Activated CD4-positive, alpha-beta T cell treated with anti-CD3 and anti-CD28 coated beads, Interleukin-2, amount 10 ng/mL, durations not matched to agents 24 days and 14 days (primary cell): ENCODE measurements around the gene SPIC. TPM values are rescaled to one million over a fixed set of nuclear protein-coding genes. Genes with fewer than 3 reads are reported as not detected.
"Not testable (repeated sequence)": the region's sequence is repeated elsewhere in the genome, so short reads cannot be mapped to it uniquely, and the experiment has no call there.

Source experiments
- DNase-seq: peaks from one replicate; pipeline ENCODE4 v3.0.0; 2022
- H3K27ac Mint-ChIP-seq: one replicate; pipeline ENCODE4 v1.8.0; 2022; ENCODE audit warnings: mild to moderate bottlenecking, mixed read lengths
- H3K27me3 Mint-ChIP-seq: one replicate; pipeline ENCODE4 v1.8.0; 2022; ENCODE audit warnings: mixed read lengths
- H3K36me3 Mint-ChIP-seq: one replicate; pipeline ENCODE4 v1.8.0; 2022; ENCODE audit warnings: low read depth, mild to moderate bottlenecking, mixed read lengths
- H3K4me1 Mint-ChIP-seq: one replicate; pipeline ENCODE4 v1.8.0; 2021; ENCODE audit warnings: mixed read lengths
- H3K4me3 Mint-ChIP-seq: one replicate; pipeline ENCODE4 v1.8.0; 2022; ENCODE audit warnings: mild to moderate bottlenecking, moderate library complexity, mixed read lengths
- H3K9me3 Mint-ChIP-seq: one replicate; pipeline ENCODE4 v1.8.0; 2021; ENCODE audit warnings: mixed read lengths
- intact Hi-C: fragments of 100-400 bp; cut with micrococcal nuclease; formaldehyde crosslinking; loops from one replicate; pipeline ENCODE4 v1.15.1; 2023
- total RNA-seq: library from RNA; stranded (reverse); gene quantifications from 2 replicates; pipeline ENCODE4 v1.2.3, GENCODE V29; 2022

The SPIC gene
- total RNA-seq: not detected in 2 replicates

GRCh38 chr12:101474711-101475386 is at the start of gene SPIC:
Gene SPIC, plus strand, starts transcription at chr12:101475336. Its CDS starts 1,569 bp downstream, at chr12:101476905.
- Mint-ChIP-seq H3K36me3 (no peaks in the 10 kb centered on the region), H3K4me1 (no peaks in the 10 kb centered on the region), H3K27me3 (peaks cover 2% of the 10 kb centered on the region), H3K27ac (no peak within 1 kb of the TSS), H3K4me3 (no peak within 1 kb of the TSS), H3K9me3 (no peaks in the 10 kb centered on the region)
- no peak for DNase-seq
- intact Hi-C loops: no loop called here

GRCh38 chr12:101430456-101430855 is 44.7 kb upstream of the SPIC start:
- no peaks in the 10 kb centered on the region for H3K9me3 Mint-ChIP-seq
- DNase-seq: no peak
- no peaks in the 10 kb centered on the region for H3K4me1 Mint-ChIP-seq
- H3K27me3 Mint-ChIP-seq: peaks cover 3% of the 10 kb centered on the region
- H3K36me3 Mint-ChIP-seq: no peaks in the 10 kb centered on the region
- H3K27ac Mint-ChIP-seq: no peak overlapping the region
- no peak overlapping the region for H3K4me3 Mint-ChIP-seq
- intact Hi-C loops: no loop called here

- no peaks in the 10 kb centered on the region for H3K36me3 Mint-ChIP-seq
- no peak for DNase-seq
- H3K9me3 Mint-ChIP-seq: no peaks in the 10 kb centered on the region
- no peak overlapping the region for H3K4me3 Mint-ChIP-seq
- no peak overlapping the region for H3K27ac Mint-ChIP-seq
- peaks cover 4% of the 10 kb centered on the region for H3K27me3 Mint-ChIP-seq
- intact Hi-C loops: no loop called here
- H3K4me1 Mint-ChIP-seq: no peaks in the 10 kb centered on the region
These were observed 39.0 kb upstream of the SPIC start for GRCh38 chr12:101436136-101436535.

DNA sequence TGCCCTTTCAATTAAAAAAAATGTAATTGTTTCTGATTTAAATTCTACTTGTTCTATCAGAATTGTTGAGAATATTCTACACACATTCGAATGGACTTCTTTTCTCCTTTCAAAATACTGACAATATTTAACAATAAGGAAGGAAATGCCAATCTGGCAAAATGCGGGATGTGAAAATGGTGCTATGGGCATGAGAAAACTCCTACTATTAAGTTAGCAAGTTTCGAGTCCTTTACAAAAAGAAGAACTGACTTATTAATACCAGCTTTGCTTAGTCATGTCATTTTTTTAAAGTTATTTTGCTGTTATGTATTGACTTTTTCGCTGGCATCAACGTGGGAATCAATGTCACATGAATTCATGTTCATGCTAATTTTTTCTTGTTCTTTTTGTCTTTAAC is 35.9 kb upstream of the SPIC start:
- intact Hi-C loops: no loop called here
- Mint-ChIP-seq H3K4me3 (no peak overlapping the region), H3K36me3 (no peaks in the 10 kb centered on the region), H3K27me3 (peaks cover 4% of the 10 kb centered on the region), H3K4me1 (no peaks in the 10 kb centered on the region), H3K9me3 (no peaks in the 10 kb centered on the region), H3K27ac (no peak overlapping the region)
- DNase-seq: no peak

- DNase-seq: no peak
- H3K4me1 Mint-ChIP-seq: no peaks in the 10 kb centered on the region
- intact Hi-C loops: no loop called here
These were observed 33.5 kb upstream of the SPIC start for GRCh38 chr12:101441461-101442224.

GRCh38 chr12:101455685-101456084 is 19.5 kb upstream of the SPIC start:
- peaks cover 2% of the 10 kb centered on the region for H3K36me3 Mint-ChIP-seq
- no peak for DNase-seq
- H3K27me3 Mint-ChIP-seq: no peaks in the 10 kb centered on the region
- no peak overlapping the region for H3K4me3 Mint-ChIP-seq
- H3K4me1 Mint-ChIP-seq: peaks cover 4% of the 10 kb centered on the region
- intact Hi-C loops: no loop called here
- H3K27ac Mint-ChIP-seq: no peak overlapping the region
- H3K9me3 Mint-ChIP-seq: peaks cover 5% of the 10 kb centered on the region

More at GRCh38 chr12:101441461-101442224, 33.5 kb upstream of the SPIC start:
- no peaks in the 10 kb centered on the region for H3K36me3 Mint-ChIP-seq
- peaks cover 4% of the 10 kb centered on the region for H3K27me3 Mint-ChIP-seq
- no peaks in the 10 kb centered on the region for H3K9me3 Mint-ChIP-seq
- H3K27ac Mint-ChIP-seq: no peak overlapping the region
- H3K4me3 Mint-ChIP-seq: no peak overlapping the region

DNA sequence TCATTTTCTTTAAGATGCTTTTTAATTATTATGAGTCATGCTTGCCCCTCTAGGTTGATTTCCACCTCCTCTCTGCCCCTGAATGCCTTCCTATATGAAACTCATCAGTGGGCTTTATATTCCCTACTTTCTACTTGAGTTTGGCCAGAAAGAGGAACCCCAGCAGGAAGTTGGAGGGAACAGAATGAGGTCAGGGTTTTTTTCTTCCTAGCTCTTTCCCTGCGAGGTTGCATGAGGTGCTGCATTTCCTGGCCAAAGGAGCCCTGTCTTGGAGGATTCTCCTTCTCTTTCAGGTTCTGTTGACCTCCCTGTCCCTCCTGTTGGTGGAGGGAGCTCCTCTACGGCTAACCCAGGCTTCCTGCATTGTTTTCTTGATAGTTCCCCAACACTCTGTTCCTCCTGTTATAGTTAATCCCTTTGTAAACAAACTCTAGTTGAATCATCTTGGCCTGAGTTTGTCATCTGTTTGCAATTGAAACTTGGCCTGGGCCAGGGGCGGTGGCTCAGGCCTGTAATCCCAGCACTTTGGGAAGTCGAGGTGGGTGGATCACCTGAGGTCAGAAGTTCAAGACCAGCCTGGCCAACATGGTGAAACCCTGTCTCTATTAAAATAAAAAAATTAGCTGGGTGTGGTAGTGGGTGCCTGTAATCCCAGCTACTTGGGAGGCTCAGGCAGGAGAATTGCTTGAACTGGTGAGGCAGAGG is 15.3 kb upstream of the SPIC start:
- DNase-seq: no peak
- no peaks in the 10 kb centered on the region for H3K27me3 Mint-ChIP-seq
- peaks cover 2% of the 10 kb centered on the region for H3K36me3 Mint-ChIP-seq
- H3K4me1 Mint-ChIP-seq: peaks cover 4% of the 10 kb centered on the region
- H3K9me3 Mint-ChIP-seq: peaks cover 5% of the 10 kb centered on the region
- H3K4me3 Mint-ChIP-seq: no peak overlapping the region
- intact Hi-C loops: no loop called here
- H3K27ac Mint-ChIP-seq: no peak overlapping the region

- Mint-ChIP-seq H3K4me1 (peaks cover 5% of the 10 kb centered on the region), H3K4me3 (no peak overlapping the region), H3K36me3 (no peaks in the 10 kb centered on the region), H3K27me3 (no peaks in the 10 kb centered on the region), H3K9me3 (no peaks in the 10 kb centered on the region), H3K27ac (no peak overlapping the region)
- intact Hi-C loops: no loop called here
- no peak for DNase-seq
These were observed 6.2 kb upstream of the SPIC start for GRCh38 chr12:101468948-101469347.

- no peaks in the 10 kb centered on the region for H3K9me3 Mint-ChIP-seq
- intact Hi-C loops: no loop called here
- no peak for DNase-seq
- H3K4me1 Mint-ChIP-seq: peaks cover 2% of the 10 kb centered on the region
- no peaks in the 10 kb centered on the region for H3K36me3 Mint-ChIP-seq
- no peak overlapping the region for H3K27ac Mint-ChIP-seq
- peaks cover 2% of the 10 kb centered on the region for H3K27me3 Mint-ChIP-seq
- H3K4me3 Mint-ChIP-seq: no peak overlapping the region
These were observed 4.2 kb upstream of the SPIC start for GRCh38 chr12:101470939-101471338.

DNA sequence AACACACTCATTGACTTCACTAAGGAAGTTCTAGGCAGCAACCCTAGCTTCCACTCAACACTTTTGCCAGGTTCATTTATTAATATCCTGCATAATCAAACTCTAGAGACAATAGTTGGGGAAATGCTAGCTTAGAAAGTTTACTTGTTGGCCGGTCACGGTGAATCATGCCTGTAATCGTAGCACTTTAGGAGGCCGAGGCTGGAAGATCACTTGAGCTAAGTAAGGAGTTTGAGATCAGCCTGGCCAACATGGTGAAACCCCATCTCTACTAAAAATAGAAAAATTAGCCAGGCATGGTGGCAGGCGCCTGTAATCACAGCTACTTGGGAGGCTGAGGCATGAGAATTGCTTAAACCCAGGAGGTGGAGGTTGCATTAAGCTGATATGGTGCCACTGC is 3.3 kb upstream of the SPIC start:
- H3K36me3 Mint-ChIP-seq, H3K9me3 Mint-ChIP-seq, H3K27ac Mint-ChIP-seq, H3K27me3 Mint-ChIP-seq, DNase-seq, H3K4me1 Mint-ChIP-seq, intact Hi-C loops, H3K4me3 Mint-ChIP-seq: not testable (repeated sequence)

- no peak overlapping the region for H3K4me3 Mint-ChIP-seq
- no peak for DNase-seq
- H3K27ac Mint-ChIP-seq: no peak overlapping the region
- no peaks in the 10 kb centered on the region for H3K36me3 Mint-ChIP-seq
- H3K27me3 Mint-ChIP-seq: peaks cover 2% of the 10 kb centered on the region
- H3K9me3 Mint-ChIP-seq: no peaks in the 10 kb centered on the region
- intact Hi-C loops: no loop called here
- no peaks in the 10 kb centered on the region for H3K4me1 Mint-ChIP-seq
These were observed 888 bp upstream of the SPIC start for GRCh38 chr12:101474248-101474647.

DNA sequence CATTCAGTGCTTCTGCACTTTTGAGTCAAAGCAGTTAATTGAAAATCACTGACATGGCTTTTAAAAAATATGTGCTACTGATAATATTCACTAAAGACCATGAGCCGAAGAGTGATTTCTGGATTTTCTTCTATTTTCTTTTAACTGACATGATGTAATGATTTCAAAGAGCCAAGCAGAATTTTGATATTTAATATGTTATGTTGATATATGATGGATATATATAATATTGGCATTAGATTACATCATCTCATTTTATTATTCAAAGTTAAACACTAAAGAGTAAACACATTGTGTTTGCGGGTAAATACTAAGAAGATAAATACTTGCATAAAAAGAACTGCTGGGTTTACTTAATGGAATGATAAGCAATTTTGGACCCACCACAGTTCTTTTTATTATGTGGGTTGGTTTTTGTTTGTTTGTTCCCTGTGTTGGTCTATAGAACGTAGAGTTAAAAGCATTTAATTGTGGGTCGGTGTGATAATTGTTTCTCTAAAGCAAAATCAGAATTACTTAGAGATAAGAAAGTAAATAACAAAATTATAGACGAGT is 692 bp downstream of the SPIC start:
- Mint-ChIP-seq H3K4me3 (no peak overlapping the region), H3K27ac (no peak overlapping the region), H3K36me3 (no peaks in the 10 kb centered on the region), H3K9me3 (no peaks in the 10 kb centered on the region), H3K27me3 (peaks cover 2% of the 10 kb centered on the region), H3K4me1 (no peaks in the 10 kb centered on the region)
- intact Hi-C loops: no loop called here
- DNase-seq: no peak

DNA sequence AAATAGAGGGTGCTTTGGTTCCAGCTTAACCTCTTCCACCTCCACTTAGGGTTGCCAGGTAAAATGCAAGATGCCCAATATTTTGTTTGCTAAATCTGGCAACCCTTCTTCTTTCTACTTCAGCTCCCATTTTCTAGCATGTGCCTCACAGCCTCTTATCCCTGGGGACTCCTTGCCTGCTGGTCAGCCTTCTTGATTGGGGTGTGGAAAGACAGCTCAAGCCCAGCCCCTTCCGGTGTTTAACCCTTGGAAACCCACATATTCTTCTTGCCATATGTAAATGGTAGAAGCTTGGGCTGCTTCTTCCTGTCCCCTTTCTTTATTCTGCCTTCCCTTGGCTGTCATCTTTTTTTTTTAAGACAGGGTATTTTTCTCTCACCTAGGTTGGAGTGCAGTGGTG is 5.7 kb downstream of the SPIC start:
- no peaks in the 10 kb centered on the region for H3K4me1 Mint-ChIP-seq
- H3K4me3 Mint-ChIP-seq: no peak overlapping the region
- no peak for DNase-seq
- intact Hi-C loops: no loop called here
- no peak overlapping the region for H3K27ac Mint-ChIP-seq
- H3K27me3 Mint-ChIP-seq: no peaks in the 10 kb centered on the region
- H3K9me3 Mint-ChIP-seq: no peaks in the 10 kb centered on the region
- H3K36me3 Mint-ChIP-seq: no peaks in the 10 kb centered on the region

- DNase-seq: no peak
- Mint-ChIP-seq H3K9me3 (no peaks in the 10 kb centered on the region), H3K27ac (no peak overlapping the region), H3K4me3 (no peak overlapping the region), H3K36me3 (no peaks in the 10 kb centered on the region), H3K4me1 (no peaks in the 10 kb centered on the region), H3K27me3 (no peaks in the 10 kb centered on the region)
- intact Hi-C loops: no loop called here
These were observed 9.9 kb downstream of the SPIC start for GRCh38 chr12:101485021-101485420.
